Ovary (tissue), 9 donors: Measurements from ENCODE around the gene GET4. TPM values are rescaled to one million over a fixed set of nuclear protein-coding genes. Genes with fewer than 3 reads are reported as not detected.

Source experiments
- DNase-seq, 5 donors: peaks; one replicate each; pipeline ENCODE4 v3.0.0-alpha.2; 2019 to 2020
- H3K27ac ChIP-seq, 2 donors: fragments of 200-600 bp; one replicate each; pipeline versions ENCODE4 v1.5.1 to v1.8.0; 2019 to 2022
- H3K27me3 ChIP-seq: fragments of 200-600 bp; one replicate; pipeline ENCODE4 v1.8.0; 2022
- H3K36me3 ChIP-seq: fragments of 200-600 bp; sonication (generic); one replicate; pipeline ENCODE4 v1.5.1; 2019
- H3K4me1 ChIP-seq: one replicate; pipeline ENCODE4 v1.8.1; 2013; ENCODE audit warnings: mild to moderate bottlenecking, moderate library complexity; ENCODE audit not compliant: insufficient read depth
- H3K4me3 ChIP-seq: fragments of 200-600 bp; sonication (generic); one replicate; pipeline ENCODE4 v1.5.1; 2017
- H3K9me3 ChIP-seq, 2 donors: fragments of 200-600 bp in 1 of 2; sonication (generic) in 1 of 2; one replicate each; pipeline versions ENCODE4 v1.5.1 to v1.8.1; 2013 to 2019; ENCODE audit warnings: mild to moderate bottlenecking in 1 of 2, moderate library complexity in 1 of 2
- EP300 ChIP-seq: sonication (generic); formaldehyde crosslinking; IDR thresholded peaks from one replicate; pipeline ENCODE4 v1.6.1; 2017; ENCODE audit warnings: antibody characterized with exemption
- POLR2A ChIP-seq: fragments of 450-650 bp; IDR thresholded peaks from one replicate; pipeline ENCODE4 v1.6.1; 2017; ENCODE audit warnings: antibody characterized with exemption, mild to moderate bottlenecking, moderate library complexity
- WGBS, 3 donors: extraction: QIAGEN DNeasy Blood & Tissue Kit in 1 of 3; methylation state at CpG; one replicate each; pipeline versions ENCODE4 v1.1.5 to v1.1.7; 2013 to 2017; 5-methylcytosine and 5-hydroxymethylcytosine counted together
- intact Hi-C, 4 donors: fragments of 100-400 bp; cut with DNase I; formaldehyde crosslinking; loops; one replicate each; pipeline versions ENCODE4 v1.11.0 to v1.15.1; 2022 to 2023
- polyA plus RNA-seq, 2 donors: library from polyadenylated mRNA; stranded (reverse); fragments of 200-250 nt in 1 of 2; fragments of 350-450 nt in 1 of 2; fragmentation: Illumina TruSeq in 1 of 2; extraction: RNeasy Lipid Tissue Mini Kit (QIAGEN cat#74804) in 1 of 2; gene quantifications; one replicate each; pipeline ENCODE4 v1.2.3, GENCODE V29; 2013 to 2014
- total RNA-seq, 7 donors: library from RNA; depleted of rRNA in 2 of 7; stranded (reverse); fragments of >200 nt in 2 of 7; fragmentation: NEBNext Ultra II Directional in 3 of 7; extraction: Animal tissue kit (Norgen Biotek cat#: 25700) in 3 of 7; gene quantifications; one replicate each; pipeline versions ENCODE4 v1.1.0 to v1.2.4, GENCODE V29; 2016 to 2023
- TF ChIP-seq, protein P1 (sequence below), 3 donors: fragments of 450-650 bp in 2 of 3; fragments of 200-600 bp in 1 of 3; IDR thresholded peaks; one replicate each; pipeline versions ENCODE4 v1.5.1 to v1.8.0; 2016 to 2022; ENCODE audit warnings: antibody characterized with exemption in 3 of 3, mild to moderate bottlenecking in 1 of 3
- donor health status: DM: no; HTN: no; CAD: no; lungs with moderate emphysema.
- donor health status: DM: no; HTN: no; CAD: no.
- donor health status: Bipolar disorder and iron deficiency.
- donor health status: DM: yes; HTN: yes; CAD: no.
- donor health status: DM: no; HTN: no; CAD: no.
- donor health status: DM: yes; HTN: yes; CAD: no.

GET4 gene
- total and polyA plus RNA-seq, 9 donors, result 7.2 to 37.6 (median 30.4) TPM

DNA sequence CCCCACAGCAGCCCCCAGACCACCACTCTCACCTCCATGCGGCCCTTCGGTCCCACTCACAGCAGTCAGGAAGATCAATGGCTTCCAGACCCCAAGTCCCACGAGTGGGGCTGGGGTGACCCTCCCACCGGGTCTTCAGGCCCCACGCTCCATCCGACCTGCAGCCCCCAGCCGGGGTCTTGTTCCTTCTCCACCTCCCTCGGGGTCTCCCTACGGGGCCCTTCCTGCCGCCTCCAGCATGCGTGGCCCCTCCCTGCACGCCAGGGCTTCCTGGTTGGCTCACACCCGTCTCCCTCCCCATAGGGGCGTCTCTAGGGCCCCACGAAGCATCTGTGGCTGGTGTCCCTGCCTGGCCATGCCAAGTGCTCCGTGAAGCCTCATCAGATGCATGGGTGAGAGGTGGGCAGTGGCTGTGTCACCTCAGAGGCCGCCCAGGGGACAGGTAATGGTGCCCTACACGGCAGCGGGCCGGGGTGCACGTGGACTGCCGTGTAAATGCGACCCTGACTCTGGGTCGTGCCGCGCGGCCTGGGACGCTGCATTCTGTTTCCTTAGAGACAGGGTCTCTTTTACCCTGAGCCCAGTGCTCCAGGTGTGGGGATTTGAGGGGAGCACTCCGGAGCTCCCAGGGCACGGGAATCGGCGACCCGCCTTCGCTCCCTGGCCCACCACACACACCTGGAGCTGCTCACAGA lies 58.3 kb downstream of the GET4 start:
- WGBS, 3 donors, result 77 to 82% (median 81%) methylated on average over 21 to 34 of the region's 34 CpGs
- no peaks in the 10 kb centered on the region for H3K4me1 ChIP-seq

DNA sequence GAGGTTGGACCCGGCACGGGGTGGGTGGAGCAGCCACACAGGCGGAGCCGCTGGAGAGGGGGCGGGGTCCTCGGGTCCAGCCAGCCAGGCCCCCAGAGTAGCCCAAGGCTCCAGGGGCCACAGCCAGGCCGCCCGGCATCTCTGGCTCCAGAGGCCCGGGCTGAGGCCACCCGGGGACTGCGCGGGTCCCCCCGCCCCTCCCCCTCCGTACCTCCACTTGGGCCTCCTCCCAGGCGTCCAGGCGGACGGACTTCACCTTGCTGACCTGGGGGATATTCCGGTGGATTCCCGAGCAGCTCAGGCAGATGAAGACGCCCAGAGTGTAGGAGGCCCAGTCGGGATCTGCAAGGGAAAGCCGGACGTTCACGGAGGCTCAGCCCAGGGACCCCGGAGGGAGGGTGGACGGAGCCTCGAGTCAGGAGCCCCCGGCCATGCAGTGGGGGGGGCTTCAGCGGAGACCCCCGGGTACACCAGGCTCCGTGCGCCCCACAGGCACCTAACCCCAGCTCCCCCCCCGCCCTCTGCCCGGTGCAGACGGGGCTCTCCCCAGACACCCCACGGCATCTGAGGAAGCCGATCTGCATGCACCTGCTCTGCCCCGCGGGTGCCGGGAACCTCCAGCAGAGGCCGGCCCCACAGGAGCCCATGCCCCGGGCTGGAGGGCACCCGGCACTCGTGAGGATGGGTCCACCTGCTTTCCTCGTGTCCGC lies 59.0 kb downstream of the GET4 start:
- TF ChIP-seq POLR2A (no peak), EP300 (no peak)
- TF ChIP-seq, protein P1, sequence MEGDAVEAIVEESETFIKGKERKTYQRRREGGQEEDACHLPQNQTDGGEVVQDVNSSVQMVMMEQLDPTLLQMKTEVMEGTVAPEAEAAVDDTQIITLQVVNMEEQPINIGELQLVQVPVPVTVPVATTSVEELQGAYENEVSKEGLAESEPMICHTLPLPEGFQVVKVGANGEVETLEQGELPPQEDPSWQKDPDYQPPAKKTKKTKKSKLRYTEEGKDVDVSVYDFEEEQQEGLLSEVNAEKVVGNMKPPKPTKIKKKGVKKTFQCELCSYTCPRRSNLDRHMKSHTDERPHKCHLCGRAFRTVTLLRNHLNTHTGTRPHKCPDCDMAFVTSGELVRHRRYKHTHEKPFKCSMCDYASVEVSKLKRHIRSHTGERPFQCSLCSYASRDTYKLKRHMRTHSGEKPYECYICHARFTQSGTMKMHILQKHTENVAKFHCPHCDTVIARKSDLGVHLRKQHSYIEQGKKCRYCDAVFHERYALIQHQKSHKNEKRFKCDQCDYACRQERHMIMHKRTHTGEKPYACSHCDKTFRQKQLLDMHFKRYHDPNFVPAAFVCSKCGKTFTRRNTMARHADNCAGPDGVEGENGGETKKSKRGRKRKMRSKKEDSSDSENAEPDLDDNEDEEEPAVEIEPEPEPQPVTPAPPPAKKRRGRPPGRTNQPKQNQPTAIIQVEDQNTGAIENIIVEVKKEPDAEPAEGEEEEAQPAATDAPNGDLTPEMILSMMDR (IDR thresholded peaks at IDR 0.05), result no peak
- Histone ChIP-seq H3K4me1 (no peaks in the 10 kb centered on the region), H3K27ac (no peak overlapping the region), H3K4me3 (no peak overlapping the region), H3K36me3 (no peaks in the 10 kb centered on the region), H3K27me3 (no peaks in the 10 kb centered on the region), H3K9me3 (no peaks in the 10 kb centered on the region)
- DNase-seq, result no peak
- WGBS, 3 donors, result 56 to 63% (median 57%) methylated on average over 38 to 46 of the region's 46 CpGs
- intact Hi-C loops, result no loop called here

More for the DNA sequence above, 58.3 kb downstream of the GET4 start:
- intact Hi-C loops, result no loop called here
- Histone ChIP-seq H3K36me3 (no peaks in the 10 kb centered on the region), H3K4me3 (no peak overlapping the region), H3K27me3 (no peaks in the 10 kb centered on the region), H3K27ac (no peak overlapping the region), H3K9me3 (no peaks in the 10 kb centered on the region)
- TF ChIP-seq POLR2A (no peak), EP300 (no peak)
- TF ChIP-seq, protein P1 (IDR thresholded peaks at IDR 0.05), result no peak
- no peak for DNase-seq

DNA sequence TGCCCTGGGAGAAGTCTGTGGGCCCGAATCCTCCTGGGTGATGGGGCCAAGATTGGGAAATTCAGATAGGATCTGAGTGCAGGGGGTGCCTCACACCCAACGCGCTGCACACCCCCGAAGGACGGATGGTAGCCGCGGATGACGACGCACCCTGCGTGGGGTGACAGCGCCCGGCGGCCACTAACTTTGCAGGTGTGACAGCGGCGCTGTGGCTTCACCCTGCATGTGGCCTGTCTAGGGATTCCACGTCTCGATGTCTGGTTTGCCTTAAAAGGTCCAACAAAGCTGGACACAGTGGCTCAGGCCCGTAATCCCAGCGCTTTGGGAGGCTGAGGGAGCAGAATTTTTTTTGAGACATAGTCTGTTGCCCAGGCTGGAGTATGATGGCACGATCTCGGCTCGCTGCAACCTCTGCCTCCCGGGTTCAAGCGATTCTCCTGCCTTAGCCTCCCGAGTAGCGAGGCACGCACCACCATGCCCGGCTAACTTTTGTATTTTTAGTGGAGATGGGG lies 59.6 kb downstream of the GET4 start:
- WGBS, 3 donors, result 88 to 93% (median 89%) methylated on average over 28 of the region's 28 CpGs
- no peaks in the 10 kb centered on the region for H3K9me3 ChIP-seq
- intact Hi-C loops, result no loop called here
- H3K4me1 ChIP-seq, result no peaks in the 10 kb centered on the region
- H3K27ac ChIP-seq, result no peak overlapping the region
- TF ChIP-seq POLR2A, result no peak
- TF ChIP-seq, protein P1 (IDR thresholded peaks at IDR 0.05), result no peak
- TF ChIP-seq EP300, result no peak
- H3K4me3 ChIP-seq, result no peak overlapping the region
- DNase-seq, result no peak
- H3K36me3 ChIP-seq, result no peaks in the 10 kb centered on the region
- H3K27me3 ChIP-seq, result no peaks in the 10 kb centered on the region

DNA sequence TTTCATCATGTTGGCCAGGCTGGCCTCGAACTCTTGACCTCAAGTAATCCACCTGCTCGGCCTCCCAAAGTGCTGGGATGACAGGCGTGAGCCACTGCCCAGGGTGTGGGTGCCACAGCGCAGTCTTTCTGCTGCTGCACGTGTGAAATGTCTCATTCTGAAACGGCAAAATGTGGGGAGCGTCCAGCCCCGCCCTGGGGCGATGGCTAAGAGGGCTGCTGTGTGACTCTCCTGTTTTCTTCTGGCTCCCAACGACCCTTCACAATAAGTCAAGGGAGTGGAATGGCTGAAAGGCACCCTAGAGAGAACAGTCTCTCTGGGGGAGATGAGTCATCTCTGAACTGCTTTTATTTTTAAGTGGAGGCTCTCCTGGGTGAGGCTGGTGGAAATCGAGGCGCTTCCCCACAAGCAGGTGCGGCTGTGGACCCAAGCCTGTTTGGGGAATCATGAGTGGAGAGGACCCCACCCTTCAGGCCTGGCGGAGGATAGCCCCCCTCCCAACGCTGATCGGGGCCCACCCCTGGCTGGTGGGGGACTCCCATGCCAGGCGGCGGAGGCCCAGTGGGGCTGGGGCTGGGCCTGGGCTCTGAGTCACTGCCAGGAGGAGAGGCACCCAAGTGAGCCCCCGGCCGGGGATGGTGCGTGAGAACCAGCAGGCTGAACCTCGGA lies 60.2 kb downstream of the GET4 start:
- no peaks in the 10 kb centered on the region for H3K4me1 ChIP-seq
- intact Hi-C loops, result no loop called here
- no peak for DNase-seq
- H3K27me3 ChIP-seq, result no peaks in the 10 kb centered on the region
- no peaks in the 10 kb centered on the region for H3K9me3 ChIP-seq
- no peak for TF ChIP-seq POLR2A
- no peak for TF ChIP-seq EP300
- TF ChIP-seq, protein P1 (IDR thresholded peaks at IDR 0.05), result no peak
- no peaks in the 10 kb centered on the region for H3K36me3 ChIP-seq
- 72 to 77% (median 76%) methylated on average over 17 to 22 of the region's 22 CpGs for WGBS, 3 donors
- H3K27ac ChIP-seq, result no peak overlapping the region
- H3K4me3 ChIP-seq, result no peak overlapping the region
